Measurements from ENCODE around the gene DOCK4. TPM values are rescaled to one million over a fixed set of nuclear protein-coding genes. Genes with fewer than 3 reads are reported as not detected.

The DOCK4 gene
- total and polyA plus RNA-seq, 7 donors, result 3.0 to 28.5 (median 14.1) TPM

DNA sequence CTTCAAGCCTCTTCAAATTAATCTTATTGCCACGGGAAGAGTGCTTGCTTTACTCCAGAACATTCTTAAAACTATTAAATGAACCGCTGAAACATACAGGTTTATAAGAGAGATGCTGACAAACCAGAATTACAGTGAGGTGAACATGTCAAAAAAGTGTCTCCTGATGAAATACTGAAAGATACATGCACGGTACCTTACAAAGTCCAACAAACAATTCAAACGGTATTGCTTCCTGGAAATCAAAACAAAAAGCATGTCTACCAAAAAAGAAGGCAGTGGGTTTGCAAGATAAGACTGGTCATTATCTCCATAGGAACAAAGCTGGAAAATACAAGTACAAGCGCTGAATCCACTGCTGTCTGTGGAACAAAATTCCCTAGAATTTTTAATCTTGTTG, 174.5 kb downstream of the DOCK4 start:
- WGBS, 2 donors, result 80 to 83% methylated on average over 5 of the region's 5 CpGs
- Histone ChIP-seq H3K27ac (no peak overlapping the region), H3K9me3 (no peaks in the 10 kb centered on the region), H3K36me3 (no peaks in the 10 kb centered on the region), H3K4me1 (no peaks in the 10 kb centered on the region), H3K4me3 (no peak overlapping the region), H3K27me3 (no peaks in the 10 kb centered on the region)
- intact Hi-C loops (cut with DNase I), result no loop called here
- TF ChIP-seq EP300 (IDR thresholded peaks at IDR 0.05) (no peak), POLR2AphosphoS5 (IDR thresholded peaks at IDR 0.05) (no peak), POLR2A (IDR thresholded peaks at IDR 0.05) (no peak)
- TF ChIP-seq, protein P1, sequence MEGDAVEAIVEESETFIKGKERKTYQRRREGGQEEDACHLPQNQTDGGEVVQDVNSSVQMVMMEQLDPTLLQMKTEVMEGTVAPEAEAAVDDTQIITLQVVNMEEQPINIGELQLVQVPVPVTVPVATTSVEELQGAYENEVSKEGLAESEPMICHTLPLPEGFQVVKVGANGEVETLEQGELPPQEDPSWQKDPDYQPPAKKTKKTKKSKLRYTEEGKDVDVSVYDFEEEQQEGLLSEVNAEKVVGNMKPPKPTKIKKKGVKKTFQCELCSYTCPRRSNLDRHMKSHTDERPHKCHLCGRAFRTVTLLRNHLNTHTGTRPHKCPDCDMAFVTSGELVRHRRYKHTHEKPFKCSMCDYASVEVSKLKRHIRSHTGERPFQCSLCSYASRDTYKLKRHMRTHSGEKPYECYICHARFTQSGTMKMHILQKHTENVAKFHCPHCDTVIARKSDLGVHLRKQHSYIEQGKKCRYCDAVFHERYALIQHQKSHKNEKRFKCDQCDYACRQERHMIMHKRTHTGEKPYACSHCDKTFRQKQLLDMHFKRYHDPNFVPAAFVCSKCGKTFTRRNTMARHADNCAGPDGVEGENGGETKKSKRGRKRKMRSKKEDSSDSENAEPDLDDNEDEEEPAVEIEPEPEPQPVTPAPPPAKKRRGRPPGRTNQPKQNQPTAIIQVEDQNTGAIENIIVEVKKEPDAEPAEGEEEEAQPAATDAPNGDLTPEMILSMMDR (IDR thresholded peaks at IDR 0.05), result no peak
- DNase-seq, result no peak

- Histone ChIP-seq H3K27me3 (no peaks in the 10 kb centered on the region), H3K27ac (no peak overlapping the region), H3K4me1 (peaks cover 0 to 3% (median 0%) of the 10 kb centered on the region in 4 donors), H3K9me3 (no peaks in the 10 kb centered on the region), H3K4me3 (no peak overlapping the region), H3K36me3 (no peaks in the 10 kb centered on the region)
- DNase-seq, result no peak
- TF ChIP-seq EP300 (IDR thresholded peaks at IDR 0.05) (no peak), POLR2AphosphoS5 (IDR thresholded peaks at IDR 0.05) (no peak), POLR2A (IDR thresholded peaks at IDR 0.05) (no peak)
- TF ChIP-seq, protein P1 (IDR thresholded peaks at IDR 0.05), result no peak
- WGBS, 2 donors, result 86 to 96% methylated on average over 2 of the region's 2 CpGs
- intact Hi-C loops (cut with DNase I), result no loop called here
Observed at GRCh38 chr7:112025556-112025955, 180.6 kb downstream of the DOCK4 start.

DNA sequence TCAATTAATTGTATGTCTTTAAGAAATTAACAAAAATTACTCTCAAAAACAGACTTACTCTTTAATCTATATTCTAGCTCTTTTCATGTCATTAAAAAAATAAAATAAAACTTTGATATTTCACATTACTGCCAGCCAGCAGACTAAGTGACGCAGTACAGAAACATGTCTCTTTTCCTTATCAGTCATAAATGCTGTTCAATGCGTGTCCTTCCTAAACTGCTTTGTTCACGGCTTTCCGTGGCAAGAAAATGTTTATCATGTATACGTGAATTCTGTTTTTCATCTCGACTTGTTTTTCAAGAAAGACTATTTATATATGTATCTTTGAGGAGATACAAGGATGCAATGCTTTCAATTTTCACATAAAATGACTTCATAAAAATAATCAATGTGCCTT, 182.4 kb downstream of the DOCK4 start:
- TF ChIP-seq EP300 (IDR thresholded peaks at IDR 0.05), result no peak
- TF ChIP-seq POLR2AphosphoS5 (IDR thresholded peaks at IDR 0.05), result no peak
- no peak for TF ChIP-seq POLR2A (IDR thresholded peaks at IDR 0.05)
- TF ChIP-seq, protein P1 (IDR thresholded peaks at IDR 0.05), result no peak
- Histone ChIP-seq H3K36me3 (no peaks in the 10 kb centered on the region), H3K4me3 (no peak overlapping the region), H3K9me3 (no peaks in the 10 kb centered on the region), H3K27ac (no peak overlapping the region), H3K27me3 (no peaks in the 10 kb centered on the region), H3K4me1 (peaks cover 0 to 3% (median 0%) of the 10 kb centered on the region in 4 donors)
- DNase-seq, result no peak
- intact Hi-C loops (cut with DNase I), result no loop called here
- 92% methylated on average over 6 of the region's 6 CpGs for WGBS, 2 donors

GRCh38 chr7:112023282-112023681, 182.9 kb downstream of the DOCK4 start:
- no peaks in the 10 kb centered on the region for H3K9me3 ChIP-seq
- intact Hi-C loops (cut with DNase I), result no loop called here
- no peak for DNase-seq
- 81 to 82% methylated on average over 2 of the region's 2 CpGs for WGBS, 2 donors
- no peaks in the 10 kb centered on the region for H3K36me3 ChIP-seq
- no peaks in the 10 kb centered on the region for H3K27me3 ChIP-seq
- H3K4me3 ChIP-seq, result no peak overlapping the region
- peaks cover 0 to 3% (median 0%) of the 10 kb centered on the region in 4 donors for H3K4me1 ChIP-seq
- H3K27ac ChIP-seq, result no peak overlapping the region
- no peak for TF ChIP-seq EP300 (IDR thresholded peaks at IDR 0.05)
- TF ChIP-seq, protein P1 (IDR thresholded peaks at IDR 0.05), result no peak
- no peak for TF ChIP-seq POLR2A (IDR thresholded peaks at IDR 0.05)
- no peak for TF ChIP-seq POLR2AphosphoS5 (IDR thresholded peaks at IDR 0.05)

- Histone ChIP-seq H3K4me1 (peaks cover 0 to 3% (median 0%) of the 10 kb centered on the region in 4 donors), H3K27me3 (no peaks in the 10 kb centered on the region), H3K27ac (no peak overlapping the region), H3K9me3 (no peaks in the 10 kb centered on the region), H3K4me3 (no peak overlapping the region), H3K36me3 (no peaks in the 10 kb centered on the region)
- 18 to 64% methylated on average over 6 of the region's 6 CpGs for WGBS, 2 donors
- intact Hi-C loops (cut with DNase I), result no loop called here
- TF ChIP-seq POLR2A (IDR thresholded peaks at IDR 0.05) (no peak), EP300 (IDR thresholded peaks at IDR 0.05) (no peak), POLR2AphosphoS5 (IDR thresholded peaks at IDR 0.05) (no peak)
- TF ChIP-seq, protein P1 (IDR thresholded peaks at IDR 0.05), result no peak
- no peak for DNase-seq
Observed at GRCh38 chr7:112022128-112022527, 184.1 kb downstream of the DOCK4 start.
